B cell (primary cell): Measurements from ENCODE around the gene TTC39B.

Source experiments
- CTCF ChIP-seq: fragments of 200-600 bp; IDR thresholded peaks from one replicate; pipeline ENCODE4 v1.8.0; 2022; ENCODE audit warnings: antibody characterized with exemption, mild to moderate bottlenecking
- EZH2 ChIP-seq: IDR thresholded peaks from 2 replicates; pipeline ENCODE4 v1.6.1; 2012; ENCODE audit warnings: borderline replicate concordance, low read depth, mild to moderate bottlenecking, moderate library complexity, low read length; ENCODE audit not compliant: insufficient read depth, poor library complexity, severe bottlenecking

- TF ChIP-seq CTCF (no peak), EZH2 (no peak)
These were observed 3.3 kb upstream of the TTC39B start for GRCh38 chr9:15310107-15310850.
